Panc1 (cell line): ENCODE data around the gene LRMDA.

Experiments
- CTCF ChIP-seq: fragments of 450-650 bp; IDR thresholded peaks from 2 replicates; pipeline ENCODE4 v1.5.1; 2017; ENCODE audit warnings: mild to moderate bottlenecking
- POLR2AphosphoS5 ChIP-seq: IDR thresholded peaks from 2 replicates; pipeline ENCODE4 v1.6.1; 2012; ENCODE audit warnings: mild to moderate bottlenecking, low read depth, low read length, moderate library complexity
- TCF7L2 ChIP-seq: IDR thresholded peaks from 2 replicates; pipeline ENCODE4 v1.6.1; 2011; ENCODE audit warnings: mild to moderate bottlenecking, low read depth, low read length, inconsistent platforms

- TF ChIP-seq CTCF (no peak), TCF7L2 (no peak), POLR2AphosphoS5 (no peak)
These were observed 540.2 kb downstream of the LRMDA start for GRCh38 chr10:75971402-75972211.
